ENCODE measurements around the gene AGMO. TPM values are rescaled to one million over a fixed set of nuclear protein-coding genes. Genes with fewer than 3 reads are reported as not detected.

The AGMO gene
- total RNA-seq, 1 experiment from 2014 or later: 0.11 TPM

GRCh38 chr7:15607529-15608210 is 45.9 kb upstream of the AGMO start:
- CTCF ChIA-PET: no interaction called here
- no peak overlapping the region for H2AFZ ChIP-seq (ENCODE audit: low read length)
- no peak overlapping the region for H3K9ac ChIP-seq (ENCODE audit: low read length)
- no peaks in the 10 kb centered on the region for H3F3A ChIP-seq (ENCODE audit: low read length, unreplicated experiment)
- ATAC-seq (no peak), DNase-seq (no peak)
- no peaks in the 10 kb centered on the region for H4K20me1 ChIP-seq (ENCODE audit: low read length)
- BruUV-seq (replicated peaks): no TSS peak
- POLR2A ChIA-PET (ENCODE audit: unreplicated experiment): no interaction called here
- H3K9me3 ChIP-seq (ENCODE audit: low read length): no peaks in the 10 kb centered on the region
- intact Hi-C loops (cut with micrococcal nuclease): no loop called here
- H3K4me3 ChIP-seq (ENCODE audit: low read length): no peak overlapping the region
- H3K27me3 ChIP-seq (ENCODE audit: low read length): no peaks in the 10 kb centered on the region
- H3K4me1 ChIP-seq (ENCODE audit: insufficient read depth, low read length): no peaks in the 10 kb centered on the region
- H3K27ac ChIP-seq (ENCODE audit: low read length): no peak overlapping the region
- TF ChIP-seq CTCF (conservative IDR thresholded peaks at IDR 0.05; ENCODE audit: low read depth, low read length) (no peak), EZH2phosphoT487 (IDR thresholded peaks at IDR 0.05; ENCODE audit: borderline replicate concordance, low read length) (no peak), EZH2 (IDR thresholded peaks at IDR 0.05; ENCODE audit: low read length, unreplicated experiment) (no peak)
- no peaks in the 10 kb centered on the region for H3K79me2 ChIP-seq (ENCODE audit: low read length)
- H3K4me2 ChIP-seq (ENCODE audit: low read length): no peak overlapping the region
- no peaks in the 10 kb centered on the region for H3K36me3 ChIP-seq (ENCODE audit: low read depth, low read length)
- no peaks in the 10 kb centered on the region for H3K9me2 ChIP-seq (replicated peaks; ENCODE audit: low read length)

- ATAC-seq (no peak), DNase-seq (no peak)
- Histone ChIP-seq H3K36me3 (ENCODE audit: low read depth, low read length) (no peaks in the 10 kb centered on the region), H3F3A (ENCODE audit: low read length, unreplicated experiment) (no peaks in the 10 kb centered on the region), H3K4me2 (ENCODE audit: low read length) (no peak overlapping the region), H3K27me3 (ENCODE audit: low read length) (no peaks in the 10 kb centered on the region), H3K9me3 (ENCODE audit: low read length) (no peaks in the 10 kb centered on the region), H3K4me1 (ENCODE audit: insufficient read depth, low read length) (no peaks in the 10 kb centered on the region), H4K20me1 (ENCODE audit: low read length) (no peaks in the 10 kb centered on the region), H3K27ac (ENCODE audit: low read length) (no peak overlapping the region), H3K9me2 (replicated peaks; ENCODE audit: low read length) (no peaks in the 10 kb centered on the region), H2AFZ (ENCODE audit: low read length) (no peak overlapping the region), H3K79me2 (ENCODE audit: low read length) (no peaks in the 10 kb centered on the region), H3K9ac (ENCODE audit: low read length) (no peak overlapping the region), H3K4me3 (ENCODE audit: low read length) (no peak overlapping the region)
- ChIA-PET CTCF (no interaction called here), POLR2A (ENCODE audit: unreplicated experiment) (no interaction called here)
- TF ChIP-seq EZH2 (IDR thresholded peaks at IDR 0.05; ENCODE audit: low read length, unreplicated experiment) (no peak), CTCF (conservative IDR thresholded peaks at IDR 0.05; ENCODE audit: low read depth, low read length) (no peak), EZH2phosphoT487 (IDR thresholded peaks at IDR 0.05; ENCODE audit: borderline replicate concordance, low read length) (no peak)
- no TSS peak for BruUV-seq (replicated peaks)
- intact Hi-C loops (cut with micrococcal nuclease): no loop called here
Observed at GRCh38 chr7:15606561-15606960, 44.7 kb upstream of the AGMO start.

GRCh38 chr7:15604166-15604565 is 42.4 kb upstream of the AGMO start:
- no peak for TF ChIP-seq EZH2phosphoT487 (IDR thresholded peaks at IDR 0.05; ENCODE audit: borderline replicate concordance, low read length)
- no peak for TF ChIP-seq CTCF (conservative IDR thresholded peaks at IDR 0.05; ENCODE audit: low read depth, low read length)
- TF ChIP-seq EZH2 (IDR thresholded peaks at IDR 0.05; ENCODE audit: low read length, unreplicated experiment): no peak
- ChIA-PET POLR2A (ENCODE audit: unreplicated experiment) (no interaction called here), CTCF (no interaction called here)
- Histone ChIP-seq H4K20me1 (ENCODE audit: low read length) (no peaks in the 10 kb centered on the region), H3K9me3 (ENCODE audit: low read length) (no peaks in the 10 kb centered on the region), H3K4me2 (ENCODE audit: low read length) (no peak overlapping the region), H3K27ac (ENCODE audit: low read length) (no peak overlapping the region), H3K36me3 (ENCODE audit: low read depth, low read length) (no peaks in the 10 kb centered on the region), H3K9ac (ENCODE audit: low read length) (no peak overlapping the region), H3K27me3 (ENCODE audit: low read length) (no peaks in the 10 kb centered on the region), H3K4me3 (ENCODE audit: low read length) (no peak overlapping the region), H3F3A (ENCODE audit: low read length, unreplicated experiment) (no peaks in the 10 kb centered on the region), H3K79me2 (ENCODE audit: low read length) (no peaks in the 10 kb centered on the region), H3K9me2 (replicated peaks; ENCODE audit: low read length) (no peaks in the 10 kb centered on the region), H3K4me1 (ENCODE audit: insufficient read depth, low read length) (no peaks in the 10 kb centered on the region), H2AFZ (ENCODE audit: low read length) (no peak overlapping the region)
- intact Hi-C loops (cut with micrococcal nuclease): no loop called here
- no TSS peak for BruUV-seq (replicated peaks)
- DNase-seq: no peak
- no peak for ATAC-seq

All from PC-3 (cell line).